Body of pancreas (tissue), 4 donors: Measurements from ENCODE around the gene TEAD1. TPM values are rescaled to one million over a fixed set of nuclear protein-coding genes. Genes with fewer than 3 reads are reported as not detected.
A peak's percentile ranks its signal among the peaks of the same experiment; 100 is the strongest.

Experiments used
- ATAC-seq: fragments of 150-250 bp; one replicate; pipeline ENCODE4 v1.9.1; 2016
- DNase-seq, 4 donors: peaks; one replicate each; pipeline ENCODE4 v3.0.0-alpha.2; 2019
- H3K27ac ChIP-seq, 4 donors: fragments of 200-600 bp; sonication (generic); 1 replicate in 3 of 4; 2 replicates in 1 of 4; pipeline versions ENCODE4 v1.5.1 to v1.6.1; 2016 to 2019; ENCODE audit warnings: mild to moderate bottlenecking in 1 of 4, mixed read lengths in 1 of 4, moderate library complexity in 1 of 4
- H3K27me3 ChIP-seq, 2 donors: fragments of 200-600 bp; sonication (generic); one replicate each; pipeline ENCODE4 v1.6.0; 2016; ENCODE audit warnings: mild to moderate bottlenecking in 1 of 2
- H3K36me3 ChIP-seq, 2 donors: fragments of 200-600 bp; sonication (generic); replicated peaks in 1 of 2; 2 replicates each; pipeline ENCODE4 v1.5.1; 2016; ENCODE audit warnings: low read depth in 2 of 2; ENCODE audit not compliant: insufficient read depth in 1 of 2
- H3K4me1 ChIP-seq: fragments of 200-600 bp; sonication (generic); one replicate; pipeline ENCODE4 v1.6.0; 2016
- H3K4me3 ChIP-seq, 2 donors: fragments of 200-600 bp; sonication (generic); 1 replicate in 1 of 2; 2 replicates in 1 of 2; pipeline ENCODE4 v1.5.1; 2016 to 2019
- H3K9me3 ChIP-seq, 3 donors: fragments of 200-600 bp; sonication (generic); 1 replicate in 2 of 3; 2 replicates in 1 of 3; pipeline ENCODE4 v1.5.1; 2016
- POLR2A ChIP-seq, 3 donors: fragments of 450-650 bp; IDR thresholded peaks; one replicate each; pipeline ENCODE4 v1.6.1; 2016; ENCODE audit warnings: antibody characterized with exemption in 3 of 3, mild to moderate bottlenecking in 2 of 3
- WGBS, 2 donors: methylation state at CpG; one replicate each; pipeline ENCODE4 v1.1.5; 2017; 5-methylcytosine and 5-hydroxymethylcytosine counted together
- intact Hi-C: fragments of 100-400 bp; cut with DNase I; formaldehyde crosslinking; loops from one replicate; pipeline ENCODE4 v1.15.1; 2023
- total RNA-seq, 2 donors: library from RNA; depleted of rRNA; stranded (reverse); fragments of >200 nt; gene quantifications; one replicate each; pipeline ENCODE4 v1.1.0, GENCODE V29; 2016
- TF ChIP-seq, protein P1 (sequence below), 7 experiments: fragments of 450-650 bp in 4 of 7; fragments of 200-600 bp in 3 of 7; sonication (generic) in 3 of 7; IDR thresholded peaks; one replicate each; pipeline ENCODE4 v1.5.1; 2016 to 2019; ENCODE audit warnings: antibody characterized with exemption in 7 of 7

Gene TEAD1
- total RNA-seq, 2 donors from 2014 or later, result 36.9 to 55.0 TPM

DNA sequence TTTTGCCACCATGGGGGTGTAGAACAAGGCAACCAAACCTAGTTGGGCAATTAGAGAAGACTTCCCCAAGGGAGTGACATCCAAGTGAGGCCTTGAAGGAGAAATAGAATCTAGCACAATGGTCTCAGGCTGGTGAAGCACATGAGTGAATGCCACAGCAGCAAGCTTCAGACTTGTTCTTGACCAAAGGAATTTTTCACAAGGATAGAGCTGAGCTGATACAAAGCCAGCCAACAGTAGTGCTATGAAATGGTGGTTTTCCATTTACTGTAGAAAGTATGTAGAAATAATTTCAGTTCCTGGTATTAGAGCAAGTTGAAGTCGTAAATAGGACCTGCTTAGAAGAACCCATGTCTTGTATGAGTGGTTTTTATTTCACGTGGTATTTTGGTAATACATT is 186.6 kb downstream of the TEAD1 start:
- 88 to 92% methylated on average over 2 of the region's 2 CpGs for WGBS, 2 donors
- intact Hi-C loops, result no loop called here
- Histone ChIP-seq H3K9me3 (no peaks in the 10 kb centered on the region), H3K4me1 (peaks cover 24% of the 10 kb centered on the region), H3K4me3 (no peak overlapping the region), H3K27me3 (no peaks in the 10 kb centered on the region), H3K36me3 (no peaks in the 10 kb centered on the region), H3K27ac (no peak overlapping the region)
- ATAC-seq, result no peak
- no peak for DNase-seq
- TF ChIP-seq, protein P1, sequence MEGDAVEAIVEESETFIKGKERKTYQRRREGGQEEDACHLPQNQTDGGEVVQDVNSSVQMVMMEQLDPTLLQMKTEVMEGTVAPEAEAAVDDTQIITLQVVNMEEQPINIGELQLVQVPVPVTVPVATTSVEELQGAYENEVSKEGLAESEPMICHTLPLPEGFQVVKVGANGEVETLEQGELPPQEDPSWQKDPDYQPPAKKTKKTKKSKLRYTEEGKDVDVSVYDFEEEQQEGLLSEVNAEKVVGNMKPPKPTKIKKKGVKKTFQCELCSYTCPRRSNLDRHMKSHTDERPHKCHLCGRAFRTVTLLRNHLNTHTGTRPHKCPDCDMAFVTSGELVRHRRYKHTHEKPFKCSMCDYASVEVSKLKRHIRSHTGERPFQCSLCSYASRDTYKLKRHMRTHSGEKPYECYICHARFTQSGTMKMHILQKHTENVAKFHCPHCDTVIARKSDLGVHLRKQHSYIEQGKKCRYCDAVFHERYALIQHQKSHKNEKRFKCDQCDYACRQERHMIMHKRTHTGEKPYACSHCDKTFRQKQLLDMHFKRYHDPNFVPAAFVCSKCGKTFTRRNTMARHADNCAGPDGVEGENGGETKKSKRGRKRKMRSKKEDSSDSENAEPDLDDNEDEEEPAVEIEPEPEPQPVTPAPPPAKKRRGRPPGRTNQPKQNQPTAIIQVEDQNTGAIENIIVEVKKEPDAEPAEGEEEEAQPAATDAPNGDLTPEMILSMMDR (IDR thresholded peaks at IDR 0.05), result no peak
- no peak for TF ChIP-seq POLR2A (IDR thresholded peaks at IDR 0.05)

DNA sequence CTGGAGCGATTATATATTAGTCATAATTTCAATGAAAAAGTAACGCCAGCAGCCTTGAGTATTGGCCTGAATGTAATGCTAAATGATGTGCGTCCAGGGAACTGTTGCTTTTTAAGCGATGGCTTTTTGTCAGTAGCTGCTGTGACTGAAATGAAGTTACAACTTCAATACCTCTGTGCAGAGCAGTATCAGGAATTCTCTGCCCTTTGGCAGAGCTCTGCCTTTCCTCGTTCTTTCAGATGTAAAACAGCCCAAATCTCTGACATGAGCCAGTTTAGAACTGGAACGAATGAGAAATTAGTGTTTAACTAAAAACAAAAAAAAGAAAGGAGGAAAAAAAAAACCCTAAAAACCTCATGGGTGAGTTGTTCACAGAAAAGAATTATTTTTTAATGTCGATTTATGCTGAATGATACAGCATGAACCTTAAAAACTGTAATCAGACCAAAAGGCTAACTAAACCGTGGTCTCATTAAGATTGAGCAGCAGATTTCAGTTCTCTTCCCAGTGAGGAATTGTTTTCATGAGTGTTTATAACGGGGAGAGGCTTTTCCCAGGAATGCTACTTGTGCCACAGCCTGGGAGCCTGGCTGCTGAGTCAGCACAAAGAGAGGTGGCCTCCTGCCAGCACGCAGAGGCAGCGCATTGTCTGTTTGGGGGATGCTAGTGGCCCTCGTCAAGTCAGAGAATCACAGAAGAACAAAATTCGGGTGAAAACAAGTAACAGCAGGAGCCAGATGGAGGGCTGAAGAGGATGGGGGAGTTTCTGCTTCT is 188.7 kb downstream of the TEAD1 start:
- Histone ChIP-seq H3K9me3 (no peaks in the 10 kb centered on the region), H3K4me3 (no peak overlapping the region), H3K4me1 (peaks cover 9% of the 10 kb centered on the region), H3K27ac (peak overlapping the region in 2 of 4 donors; percentile 20 to 69), H3K27me3 (no peaks in the 10 kb centered on the region), H3K36me3 (no peaks in the 10 kb centered on the region)
- DNase-seq, result peak in 2 of 4 donors; percentile 29 to 50
- WGBS, 2 donors, result 44 to 67% methylated on average over 13 of the region's 13 CpGs
- TF ChIP-seq, protein P1 (IDR thresholded peaks at IDR 0.05), result no peak
- TF ChIP-seq POLR2A (IDR thresholded peaks at IDR 0.05), result no peak
- intact Hi-C loops, result no loop called here
- no peak for ATAC-seq

DNA sequence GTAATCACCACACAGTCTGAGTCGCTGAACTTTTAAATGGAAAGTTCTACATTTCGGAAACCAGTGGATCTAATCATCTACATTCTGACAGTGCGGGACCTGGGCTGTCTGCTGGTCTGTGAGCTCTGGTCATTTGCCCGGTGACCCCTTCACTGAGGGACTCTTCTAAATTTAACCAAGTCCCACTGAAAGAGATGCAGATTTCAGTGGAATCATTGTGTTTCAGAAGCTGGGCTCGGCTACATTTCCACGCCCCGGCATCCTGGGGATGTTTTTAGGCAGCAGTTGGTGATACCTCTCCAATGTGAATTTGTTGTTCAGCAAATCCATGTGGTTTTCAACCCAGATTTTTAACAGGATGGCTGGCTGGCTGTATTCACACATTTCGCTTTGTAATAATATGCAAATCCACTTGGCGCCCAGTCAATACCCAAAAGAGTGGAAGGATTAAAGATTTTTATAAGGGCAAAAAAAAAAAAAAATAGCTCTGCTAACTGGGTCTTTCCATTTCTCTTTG is 189.4 kb downstream of the TEAD1 start:
- TF ChIP-seq, protein P1 (IDR thresholded peaks at IDR 0.05), result no peak
- TF ChIP-seq POLR2A (IDR thresholded peaks at IDR 0.05), result no peak
- no peaks in the 10 kb centered on the region for H3K27me3 ChIP-seq
- DNase-seq, result no peak
- intact Hi-C loops, result no loop called here
- H3K4me1 ChIP-seq, result peaks cover 9% of the 10 kb centered on the region
- H3K4me3 ChIP-seq, result no peak overlapping the region
- ATAC-seq, result no peak
- peak overlapping the region in 2 of 4 donors; percentile 20 to 69 for H3K27ac ChIP-seq
- no peaks in the 10 kb centered on the region for H3K36me3 ChIP-seq
- no peaks in the 10 kb centered on the region for H3K9me3 ChIP-seq
- WGBS, 2 donors, result 83 to 92% methylated on average over 9 of the region's 9 CpGs

DNA sequence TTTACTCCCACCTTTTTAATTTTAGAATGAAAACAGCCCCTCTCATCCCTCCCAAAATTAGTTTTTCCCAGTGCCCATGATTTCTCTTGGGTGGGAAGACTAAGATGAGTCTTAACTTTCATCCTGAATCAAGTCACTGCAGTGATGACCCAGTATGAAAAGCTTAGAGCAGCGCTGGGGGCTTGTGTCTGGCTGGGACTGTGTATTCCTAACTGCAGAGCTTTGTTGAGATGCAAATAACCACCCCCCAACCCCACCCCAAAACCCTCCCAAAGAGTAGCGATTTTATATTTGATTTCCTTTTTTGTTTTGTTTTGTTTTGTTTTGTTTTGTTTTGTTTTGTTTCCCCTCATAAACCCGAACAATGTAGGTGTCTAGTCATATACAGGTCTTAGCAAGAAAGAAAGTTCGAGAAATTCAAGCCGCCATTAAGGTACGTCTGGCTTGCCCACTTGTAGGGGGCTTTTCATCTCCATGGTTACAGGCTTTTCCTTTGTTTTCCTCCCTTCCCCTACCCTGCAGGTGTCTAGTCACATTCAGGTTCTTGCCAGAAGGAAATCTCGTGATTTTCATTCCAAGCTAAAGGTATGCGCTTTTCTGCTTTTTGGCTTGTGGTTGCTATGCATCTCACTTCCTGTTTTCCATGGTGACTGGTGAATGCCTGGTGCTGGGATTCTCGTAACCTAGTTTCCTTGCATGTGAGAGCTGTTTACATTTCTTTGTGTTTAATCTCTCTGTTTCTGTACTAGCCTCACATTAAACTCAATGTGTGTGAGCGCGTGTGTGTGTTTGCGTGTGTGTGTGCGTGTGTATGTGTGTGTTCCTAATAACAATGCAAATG is 190.3 kb downstream of the TEAD1 start:
- Histone ChIP-seq H3K27me3 (no peaks in the 10 kb centered on the region), H3K36me3 (no peaks in the 10 kb centered on the region), H3K4me1 (peaks cover 9% of the 10 kb centered on the region), H3K4me3 (no peak overlapping the region), H3K27ac (peak overlapping the region in 2 of 4 donors; percentile 20 to 37), H3K9me3 (no peaks in the 10 kb centered on the region)
- peak; percentile 67 for ATAC-seq
- intact Hi-C loops, result no loop called here
- WGBS, 2 donors, result 50 to 67% methylated on average over 13 of the region's 13 CpGs
- no peak for TF ChIP-seq POLR2A (IDR thresholded peaks at IDR 0.05)
- TF ChIP-seq, protein P1 (IDR thresholded peaks at IDR 0.05), result no peak
- DNase-seq, result peak in 3 of 4 donors; percentile 51 to 66 (median 55)
